HG03064 (cell line): ENCODE measurements around the gene S1PR4.

Experiments used
- ATAC-seq: cut with Tn5 transposase; IDR thresholded peaks from one replicate; pipeline ENCODE4 v1.9.1; 2021; ENCODE audit warnings: low read depth; ENCODE audit not compliant: unreplicated experiment

S1PR4 gene

DNA sequence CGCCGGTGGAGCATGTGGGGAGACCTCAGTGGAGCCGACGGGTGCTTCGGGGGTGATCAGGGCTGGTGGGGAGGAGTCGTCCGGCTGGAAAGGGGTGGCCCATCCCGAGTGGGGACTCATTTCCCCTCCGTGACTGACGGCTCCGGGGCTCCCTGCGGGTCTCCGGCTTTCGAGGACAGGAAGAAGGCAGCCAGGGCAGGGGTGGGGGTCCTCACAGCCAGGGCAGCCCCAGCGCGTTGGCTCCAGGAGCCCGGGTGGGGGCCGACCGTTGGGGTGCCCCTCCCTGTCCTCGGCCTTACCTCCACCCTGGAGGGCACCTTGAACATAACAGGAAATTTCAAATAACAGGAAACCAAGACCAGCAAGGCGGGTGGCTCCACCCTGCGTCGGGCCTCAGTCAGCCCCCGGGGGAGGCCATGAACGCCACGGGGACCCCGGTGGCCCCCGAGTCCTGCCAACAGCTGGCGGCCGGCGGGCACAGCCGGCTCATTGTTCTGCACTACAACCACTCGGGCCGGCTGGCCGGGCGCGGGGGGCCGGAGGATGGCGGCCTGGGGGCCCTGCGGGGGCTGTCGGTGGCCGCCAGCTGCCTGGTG, at the start of gene S1PR4:
TSS of gene S1PR4 (plus strand) at position 393 of the 596 bp plus-strand sequence. CDS start at position 417, 24 bp downstream.
- ATAC-seq, result no peak

GRCh38 chr19:3129112-3129511, 49.5 kb upstream of the S1PR4 start:
- ATAC-seq, result no peak

DNA sequence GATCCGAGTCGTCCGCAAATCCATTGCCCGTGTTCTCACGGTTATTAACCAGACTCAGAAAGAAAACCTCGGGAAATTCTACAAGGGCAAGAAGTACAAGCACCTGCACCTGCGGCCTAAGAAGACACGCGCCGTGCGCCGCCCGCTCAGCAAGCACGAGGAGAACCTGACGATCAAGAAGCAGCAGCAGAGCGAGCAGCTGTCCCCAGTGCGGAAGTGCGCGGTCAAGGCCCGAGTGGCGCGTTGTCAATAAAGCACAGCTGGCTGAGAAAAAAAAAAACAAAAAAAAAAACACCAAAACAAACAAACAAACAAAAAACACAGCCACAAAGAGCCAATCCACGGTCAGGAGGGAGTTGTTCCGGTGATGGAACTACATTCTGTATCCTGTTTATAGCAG, 47.4 kb upstream of the S1PR4 start:
- no peak for ATAC-seq

DNA sequence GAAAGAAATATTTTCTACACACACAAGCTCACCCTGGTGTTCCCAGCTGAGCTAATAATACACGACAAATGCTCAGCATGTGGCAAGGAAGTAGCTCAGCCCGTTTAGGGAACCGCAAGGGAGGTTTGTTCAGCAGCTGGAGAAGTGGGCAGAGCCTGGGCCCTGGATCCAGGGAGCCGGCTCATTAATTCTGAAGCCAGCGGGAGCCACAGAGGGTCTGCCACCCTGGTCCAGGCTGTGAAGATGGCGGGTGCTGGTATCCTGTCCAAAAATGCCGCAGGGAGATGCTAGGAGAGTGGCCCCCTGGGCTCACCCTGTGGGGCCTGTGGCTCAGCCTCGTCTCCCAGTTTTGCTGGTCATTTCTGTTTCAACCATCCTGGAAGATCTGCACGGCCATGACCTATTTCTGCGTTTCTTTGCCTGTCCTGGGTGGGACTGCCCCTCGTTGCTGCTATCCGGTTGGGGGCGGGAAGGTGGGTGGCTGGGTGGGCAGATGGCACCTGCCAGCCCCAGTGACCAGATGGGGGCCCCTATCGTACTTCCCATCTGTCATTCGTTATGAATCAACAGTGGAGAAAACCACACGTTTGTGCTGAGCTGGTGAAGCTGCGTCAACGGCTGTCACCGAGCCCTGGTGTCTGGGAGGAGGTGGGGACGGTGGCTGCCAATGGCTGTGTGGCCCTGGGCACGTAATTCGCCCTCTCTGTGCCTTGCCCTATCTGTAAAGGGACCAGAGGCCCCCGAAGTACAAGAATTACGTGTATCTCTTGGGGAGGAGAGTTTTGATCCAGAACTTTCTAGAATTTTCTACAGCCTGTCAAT, 45.4 kb upstream of the S1PR4 start:
- no peak for ATAC-seq

DNA sequence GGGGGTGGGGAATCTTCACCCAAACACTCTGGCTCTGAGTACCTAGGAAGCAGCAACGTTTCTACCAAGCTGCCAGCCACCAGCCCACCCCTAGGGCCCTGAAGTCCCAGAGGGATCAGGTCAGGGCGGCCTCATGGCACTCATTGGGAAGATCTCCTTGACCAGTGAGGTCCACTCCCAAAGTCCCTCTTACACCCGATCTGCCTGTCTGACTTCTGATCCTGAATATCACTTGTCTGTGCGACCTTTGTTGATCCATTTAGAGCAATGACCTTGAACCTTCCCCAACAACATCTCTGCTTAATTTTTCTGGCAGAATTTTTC, 44.8 kb upstream of the S1PR4 start:
- no peak for ATAC-seq

GRCh38 chr19:3135961-3136683, 42.4 kb upstream of the S1PR4 start, which contains the start of gene GNA15:
TSS of gene GNA15 (plus strand) at chr19:3136033. CDS start at chr19:3136451, 418 bp downstream.
- no peak for ATAC-seq

GRCh38 chr19:3136684-3137055, 41.9 kb upstream of the S1PR4 start:
- ATAC-seq, result no peak

GRCh38 chr19:3137119-3137518, 41.5 kb upstream of the S1PR4 start:
- no peak for ATAC-seq

DNA sequence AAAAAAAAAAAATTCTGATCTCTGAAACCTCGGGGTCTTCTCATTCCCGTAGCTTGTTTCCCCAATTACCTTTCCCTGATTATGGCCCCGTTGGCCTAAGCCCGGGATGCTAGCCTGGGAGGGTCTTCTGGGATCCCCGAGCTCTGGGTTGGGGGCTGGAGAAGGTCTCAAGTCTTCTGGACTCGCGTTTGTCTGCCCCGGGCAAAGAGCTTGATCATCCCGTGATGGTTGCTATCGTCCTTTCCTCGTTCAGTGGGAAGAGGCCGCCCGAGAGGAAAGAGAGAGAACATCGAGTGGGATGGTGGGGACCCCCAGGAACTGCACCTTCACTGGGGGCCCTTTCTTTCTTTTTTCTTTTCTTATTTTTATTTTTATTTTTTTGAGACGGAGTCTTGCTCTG, 40.3 kb upstream of the S1PR4 start:
- no peak for ATAC-seq

- ATAC-seq, result no peak
Measured at GRCh38 chr19:3140667-3141038, 37.9 kb upstream of the S1PR4 start.

GRCh38 chr19:3142292-3142670, 36.3 kb upstream of the S1PR4 start:
- no peak for ATAC-seq

DNA sequence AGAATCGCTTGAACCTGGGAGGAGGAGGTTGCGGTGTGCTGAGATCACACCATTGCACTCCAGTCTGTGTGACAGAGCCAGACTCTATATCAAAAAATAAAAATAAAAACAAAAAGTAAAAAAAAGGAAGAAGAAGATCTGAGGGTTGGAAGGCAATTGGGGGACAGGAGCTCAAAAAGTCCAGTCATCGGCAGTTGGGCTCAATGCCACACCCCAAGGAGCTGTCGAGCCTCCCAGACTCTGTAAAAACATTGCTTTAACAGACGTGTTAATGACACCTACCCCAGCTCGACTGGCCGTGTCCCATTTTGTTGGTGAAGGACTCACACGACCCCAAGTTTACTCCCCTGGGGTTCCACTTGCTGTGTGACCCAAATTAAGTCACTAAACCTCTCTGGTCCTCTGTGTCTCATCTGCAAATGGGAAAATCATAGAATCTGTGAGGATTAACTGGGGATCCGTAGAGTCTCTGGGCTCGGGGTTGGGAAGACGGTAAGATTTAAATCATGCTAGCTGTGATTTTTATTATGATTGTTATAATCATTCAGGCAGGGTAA, 35.7 kb upstream of the S1PR4 start:
- no peak for ATAC-seq

DNA sequence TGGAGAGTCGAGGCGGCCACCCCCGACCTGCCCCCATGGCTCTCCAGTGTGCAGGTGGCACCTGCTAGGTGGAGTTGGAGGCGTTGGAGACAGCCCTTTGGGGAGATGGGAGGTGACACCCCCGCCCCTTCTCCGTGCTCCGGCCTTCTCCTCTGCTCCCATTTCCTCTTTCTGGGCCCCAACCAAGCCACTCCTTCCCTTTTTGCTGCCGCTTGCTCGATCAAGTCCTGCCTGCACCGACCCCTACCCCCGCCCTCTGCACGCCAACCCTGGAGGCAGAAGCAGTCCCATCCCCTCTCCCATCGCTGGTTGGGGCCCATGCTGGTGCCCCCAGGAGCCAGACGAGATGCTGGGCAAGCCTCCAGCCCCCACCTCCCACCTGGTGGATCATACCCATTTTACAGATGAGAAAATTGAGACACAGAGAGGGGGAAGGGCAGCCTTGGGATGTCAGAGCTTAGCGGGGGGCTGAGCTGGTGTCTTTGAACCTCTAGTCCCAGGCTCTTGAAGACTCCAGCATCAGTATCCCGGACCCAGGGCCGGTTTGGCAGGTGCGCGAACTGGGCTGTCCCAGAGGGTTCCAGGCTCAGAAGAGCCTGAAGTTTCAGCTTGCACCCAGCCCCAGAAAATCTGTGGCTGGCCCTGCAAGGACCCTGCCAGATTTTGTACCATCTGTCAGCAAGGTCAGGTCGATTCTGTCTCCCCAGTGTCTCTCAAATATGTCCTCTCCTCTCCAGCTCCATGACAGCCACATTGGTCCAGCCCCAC, 32.5 kb upstream of the S1PR4 start:
- ATAC-seq, result no peak

- no peak for ATAC-seq
Measured at GRCh38 chr19:3146677-3147100, 31.9 kb upstream of the S1PR4 start.

GRCh38 chr19:3148503-3148902, 30.1 kb upstream of the S1PR4 start:
- no peak for ATAC-seq

DNA sequence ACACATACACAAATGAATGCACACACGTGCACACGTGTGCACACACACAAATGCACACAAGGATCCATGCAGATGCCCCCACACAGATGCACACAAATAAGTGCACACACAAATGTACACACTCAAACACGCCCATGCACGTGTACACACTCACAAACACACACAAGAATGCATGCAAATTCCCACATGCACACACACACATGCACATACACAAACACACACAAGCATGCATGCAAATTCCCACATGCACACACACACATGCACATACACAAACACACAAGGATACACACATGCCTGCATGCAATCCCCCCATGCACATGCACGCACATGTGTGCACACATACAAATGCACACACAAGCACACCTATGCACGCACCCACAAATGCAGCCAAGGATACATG, 29.5 kb upstream of the S1PR4 start:
- ATAC-seq, result no peak

DNA sequence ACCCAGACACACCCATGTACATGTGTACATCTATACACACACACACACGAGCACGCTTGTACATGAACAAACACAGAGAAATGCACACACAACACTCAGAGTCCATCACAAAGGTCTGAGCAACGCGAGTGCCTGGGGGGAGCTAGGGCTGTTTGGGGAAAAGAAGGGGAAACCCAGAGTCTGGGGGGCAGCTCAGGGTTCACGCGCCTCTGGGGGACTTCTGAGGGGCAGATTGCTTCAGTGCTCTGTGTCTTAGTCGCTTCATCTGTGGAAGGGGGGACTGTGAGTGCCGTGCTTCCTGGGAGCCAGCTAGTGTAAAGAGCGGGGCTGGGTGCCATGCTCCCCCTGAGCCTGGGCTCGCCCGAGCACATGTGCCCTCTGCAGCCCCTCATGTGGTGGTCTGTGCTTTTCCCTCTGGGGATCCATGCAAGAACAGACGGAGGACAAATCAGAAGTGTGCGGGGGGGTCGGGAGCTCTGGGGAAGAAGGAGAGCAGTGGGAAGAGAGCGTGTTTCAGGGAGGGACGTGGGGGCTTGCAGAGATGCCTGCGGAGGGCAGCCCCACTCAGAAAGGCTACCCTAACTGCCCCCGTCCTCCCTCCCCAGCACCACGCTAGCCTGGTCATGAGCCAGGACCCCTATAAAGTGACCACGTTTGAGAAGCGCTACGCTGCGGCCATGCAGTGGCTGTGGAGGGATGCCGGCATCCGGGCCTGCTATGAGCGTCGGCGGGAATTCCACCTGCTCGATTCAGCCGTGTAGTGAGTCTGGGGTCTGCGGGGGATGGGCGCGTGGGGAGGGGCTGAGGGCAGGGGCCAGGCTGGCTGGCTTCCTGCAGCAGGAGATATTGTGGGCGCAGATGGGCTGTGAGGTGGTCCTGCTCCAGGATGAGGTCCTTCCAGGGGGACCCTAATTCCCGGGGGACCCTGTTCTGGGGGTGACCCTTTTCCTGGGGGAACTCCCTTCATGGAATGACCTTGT, 28.8 kb upstream of the S1PR4 start:
- ATAC-seq, result no peak

DNA sequence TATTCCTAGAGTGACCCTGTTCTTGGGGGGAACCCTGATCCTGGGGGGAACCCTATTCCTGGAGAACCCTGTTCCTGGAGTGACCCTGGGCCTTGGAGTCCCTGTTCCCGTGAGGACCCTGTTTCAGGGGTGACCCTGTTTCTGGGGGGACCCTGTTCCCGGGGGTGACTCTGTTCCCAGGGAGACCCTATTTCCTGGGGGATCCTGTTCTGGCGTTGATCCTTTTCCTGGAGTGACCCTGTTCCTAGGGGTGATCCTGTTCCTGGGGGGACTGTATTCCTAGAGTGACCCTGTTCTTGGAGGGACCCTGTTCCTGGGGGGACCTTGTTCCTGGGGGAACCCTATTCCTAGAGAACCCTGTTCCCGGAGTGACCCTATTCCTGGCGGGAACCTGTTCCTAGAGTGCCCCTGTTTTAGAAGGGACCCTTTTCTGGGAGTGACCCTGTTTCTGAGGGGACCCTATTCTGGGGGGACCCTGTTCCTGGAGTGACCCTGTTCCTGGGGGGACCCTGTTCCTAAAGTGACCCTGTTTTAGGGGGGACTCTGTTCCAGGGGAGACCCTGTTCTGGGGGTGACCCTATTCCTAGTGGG, 27.7 kb upstream of the S1PR4 start:
- ATAC-seq, result no peak
